PC-9 (cell line): ENCODE data around the gene MMP24. TPM values are rescaled to one million over a fixed set of nuclear protein-coding genes. Genes with fewer than 3 reads are reported as not detected.

ENCODE experiments used
- BruUV-seq: library from RNA; stranded (reverse); fragments of 400-500 nt; replicated peaks from 2 replicates; lab custom pipeline; 2021; lab: Mats Ljungman, UMichigan
- CTCF ChIA-PET: fragments of 300-600 bp; sonication (Branson Sonifier 250); formaldehyde crosslinking; loops from one replicate; lab custom pipeline; 2022; ENCODE audit warnings: antibody characterized with exemption; lab: Charles Lee
- POLR2A ChIA-PET: fragments of 300-600 bp; sonication (Branson Sonifier 250); formaldehyde crosslinking; loops from one replicate; lab custom pipeline; 2022; ENCODE audit warnings: antibody characterized with exemption; ENCODE audit not compliant: unreplicated experiment; lab: Charles Lee
- DNase-seq, 2 experiments: peaks; one replicate each; pipeline versions ENCODE4 v3.0.0 to v3.0.0-alpha.2; 2015 to 2022; ENCODE audit warnings: mixed read lengths in 1 of 2
- H2AFZ ChIP-seq: fragments of 200-600 bp; sonication (generic); 2 replicates; pipeline ENCODE4 v1.8.1; 2017; ENCODE audit warnings: antibody characterized with exemption
- H3F3A ChIP-seq: fragments of 200-600 bp; sonication (generic); 2 replicates; pipeline ENCODE4 v1.8.1; 2017; ENCODE audit warnings: antibody characterized with exemption, mild to moderate bottlenecking, low read depth; ENCODE audit not compliant: insufficient read depth
- H3K27ac ChIP-seq: fragments of 200-600 bp; sonication (generic); 2 replicates; pipeline ENCODE4 v1.6.1; 2016; ENCODE audit warnings: mixed run types
- H3K27me3 ChIP-seq: fragments of 200-600 bp; sonication (generic); 2 replicates; pipeline ENCODE4 v1.6.1; 2016; ENCODE audit warnings: low read depth, mixed run types; ENCODE audit not compliant: insufficient read depth
- H3K36me3 ChIP-seq: fragments of 200-600 bp; sonication (generic); 2 replicates; pipeline ENCODE4 v1.6.1; 2016; ENCODE audit warnings: low read depth, mixed run types
- H3K4me1 ChIP-seq: fragments of 200-600 bp; sonication (generic); replicated peaks from 2 replicates; pipeline ENCODE4 v1.6.1; 2016; ENCODE audit warnings: mixed run types; ENCODE audit not compliant: insufficient read depth
- H3K4me2 ChIP-seq: fragments of 200-600 bp; sonication (generic); 2 replicates; pipeline ENCODE4 v1.6.1; 2017; ENCODE audit warnings: mixed run types
- H3K4me3 ChIP-seq: fragments of 200-600 bp; sonication (generic); 2 replicates; pipeline ENCODE4 v1.6.1; 2016; ENCODE audit warnings: mixed run types
- H3K79me2 ChIP-seq: fragments of 200-600 bp; sonication (generic); 2 replicates; pipeline ENCODE4 v1.6.1; 2017; ENCODE audit warnings: low read depth, mixed run types
- H3K9me2 ChIP-seq: fragments of 200-600 bp; sonication (generic); 2 replicates; pipeline ENCODE4 v1.8.1; 2017; ENCODE audit warnings: mild to moderate bottlenecking; ENCODE audit not compliant: insufficient read depth
- H3K9me3 ChIP-seq: fragments of 200-600 bp; sonication (generic); 2 replicates; pipeline ENCODE4 v1.8.1; 2016; ENCODE audit warnings: low read depth; ENCODE audit not compliant: insufficient read depth
- H4K20me1 ChIP-seq: fragments of 200-600 bp; sonication (generic); 2 replicates; pipeline ENCODE4 v1.8.1; 2017; ENCODE audit not compliant: insufficient read depth
- CTCF ChIP-seq: fragments of 200-600 bp; sonication (generic); conservative IDR thresholded peaks from 2 replicates; pipeline ENCODE4 v1.6.1; 2017; ENCODE audit warnings: mixed run types, antibody characterized with exemption, mild to moderate bottlenecking, moderate library complexity
- EZH2 ChIP-seq: fragments of 200-600 bp; sonication (generic); IDR thresholded peaks from 2 replicates; pipeline ENCODE4 v1.8.0; 2017; ENCODE audit warnings: antibody characterized with exemption, low read depth
- intact Hi-C: fragments of 100-400 bp; cut with micrococcal nuclease; formaldehyde crosslinking; loops from one replicate; pipeline ENCODE4 v1.10.0; 2022; ENCODE audit not compliant: unreplicated experiment
- total RNA-seq: library from RNA; stranded (reverse); gene quantifications from 2 replicates; pipeline ENCODE4 v1.2.3, GENCODE V29; 2021

The MMP24 gene
- total RNA-seq, 1 experiment from 2014 or later, result 0.48 TPM

GRCh38 chr20:35293303-35294292 is 67.1 kb downstream of the MMP24 start:
- Histone ChIP-seq H3K4me3 (no peak overlapping the region), H3K36me3 (no peaks in the 10 kb centered on the region), H3K9me3 (no peaks in the 10 kb centered on the region), H3K4me1 (no peaks in the 10 kb centered on the region), H2AFZ (no peak overlapping the region), H3K4me2 (no peak overlapping the region), H3F3A (no peaks in the 10 kb centered on the region), H4K20me1 (no peaks in the 10 kb centered on the region), H3K79me2 (no peaks in the 10 kb centered on the region), H3K9me2 (no peaks in the 10 kb centered on the region), H3K27ac (no peak overlapping the region), H3K27me3 (no peaks in the 10 kb centered on the region)
- no peak for DNase-seq
- intact Hi-C loops, result no loop called here
- no TSS peak for BruUV-seq
- ChIA-PET CTCF (interaction anchor here (0.6 kb wide), 1 partner anchor 437 kb away, joined by 4 read pairs; no protein-coding TSS in a partner anchor), POLR2A (interaction anchor here (0.7 kb wide), 1 partner anchor 246 kb away, joined by 4 read pairs; no protein-coding TSS in a partner anchor)
- no peak for TF ChIP-seq CTCF
- TF ChIP-seq EZH2, result no peak

GRCh38 chr20:35294293-35294685 is 67.8 kb downstream of the MMP24 start:
- H3K9me2 ChIP-seq, result no peaks in the 10 kb centered on the region
- H3K79me2 ChIP-seq, result no peaks in the 10 kb centered on the region
- no peak overlapping the region for H3K4me3 ChIP-seq
- no peaks in the 10 kb centered on the region for H3K4me1 ChIP-seq
- no peaks in the 10 kb centered on the region for H3K36me3 ChIP-seq
- no peaks in the 10 kb centered on the region for H3F3A ChIP-seq
- no peak overlapping the region for H2AFZ ChIP-seq
- no peak overlapping the region for H3K4me2 ChIP-seq
- no peaks in the 10 kb centered on the region for H3K9me3 ChIP-seq
- ChIA-PET CTCF (interaction anchor here (0.6 kb wide), 1 partner anchor 438 kb away, joined by 4 read pairs; no protein-coding TSS in a partner anchor), POLR2A (no interaction called here)
- no peaks in the 10 kb centered on the region for H3K27me3 ChIP-seq
- intact Hi-C loops, result no loop called here
- no peak for DNase-seq
- no peaks in the 10 kb centered on the region for H4K20me1 ChIP-seq
- H3K27ac ChIP-seq, result no peak overlapping the region
- BruUV-seq, result no TSS peak
- TF ChIP-seq EZH2 (no peak), CTCF (no peak)

- POLR2A ChIA-PET, result no interaction called here
These were observed 68.6 kb downstream of the MMP24 start for GRCh38 chr20:35295058-35295457.

More at GRCh38 chr20:35295058-35295457, 68.6 kb downstream of the MMP24 start:
- Histone ChIP-seq H3K9me2 (no peaks in the 10 kb centered on the region), H3K9me3 (no peaks in the 10 kb centered on the region), H3K27me3 (no peaks in the 10 kb centered on the region), H3K4me1 (no peaks in the 10 kb centered on the region), H2AFZ (no peak overlapping the region), H3K36me3 (no peaks in the 10 kb centered on the region), H3K79me2 (no peaks in the 10 kb centered on the region), H3K4me2 (no peak overlapping the region), H4K20me1 (no peaks in the 10 kb centered on the region), H3K4me3 (no peak overlapping the region), H3F3A (no peaks in the 10 kb centered on the region), H3K27ac (no peak overlapping the region)
- no peak for TF ChIP-seq CTCF
- no peak for TF ChIP-seq EZH2
- no TSS peak for BruUV-seq
- intact Hi-C loops, result no loop called here
- DNase-seq, result no peak
- CTCF ChIA-PET, result interaction anchor here (0.6 kb wide), 1 partner anchor 239 kb away, joined by 3 read pairs; no protein-coding TSS in a partner anchor
